HG02852 (cell line): ENCODE results near the gene THAP8.
A peak's percentile ranks its signal among the peaks of the same experiment; 100 is the strongest.
"Not testable (repeated sequence)": the region's sequence is repeated elsewhere in the genome, so short reads cannot be mapped to it uniquely, and the experiment has no call there.

Experiments
- ATAC-seq: cut with Tn5 transposase; IDR thresholded peaks from one replicate; pipeline ENCODE4 v1.9.1; 2021; ENCODE audit warnings: mild to moderate bottlenecking, moderate library complexity; ENCODE audit not compliant: unreplicated experiment

Gene THAP8

DNA sequence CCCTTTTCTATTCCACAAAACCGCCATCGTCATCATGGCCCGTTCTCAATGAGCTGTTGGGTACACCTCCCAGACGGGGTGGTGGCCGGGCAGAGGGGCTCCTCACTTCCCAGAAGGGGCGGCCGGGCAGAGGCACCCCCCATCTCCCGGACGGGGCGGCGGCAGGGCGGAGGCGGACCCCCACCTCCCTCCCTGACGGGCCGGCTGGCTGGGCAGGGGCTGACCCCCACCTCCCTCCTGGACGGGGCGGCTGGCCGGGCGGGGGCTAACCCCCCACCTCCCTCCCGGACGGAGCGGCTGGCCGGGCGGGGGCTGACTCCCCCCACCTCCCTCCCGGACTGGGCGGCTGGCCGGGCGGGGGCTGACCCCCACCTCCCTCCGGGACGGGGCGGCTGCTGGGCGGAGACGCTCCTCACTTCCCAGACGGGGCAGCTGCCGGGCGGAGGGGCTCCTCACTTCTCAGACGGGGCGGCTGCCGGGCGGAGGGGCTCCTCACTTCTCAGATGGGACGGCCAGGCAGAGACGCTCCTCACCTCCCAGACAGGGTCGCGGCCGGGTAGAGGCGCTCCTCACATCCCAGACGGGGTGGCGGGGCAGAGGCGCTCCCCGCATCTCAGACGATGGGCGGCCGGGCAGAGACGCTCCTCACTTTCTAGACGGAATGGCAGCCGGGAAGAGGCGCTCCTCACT, 14.9 kb upstream of the THAP8 start:
- not testable (repeated sequence) for ATAC-seq

GRCh38 chr19:36067681-36068080, 13.6 kb upstream of the THAP8 start:
- ATAC-seq: no peak

DNA sequence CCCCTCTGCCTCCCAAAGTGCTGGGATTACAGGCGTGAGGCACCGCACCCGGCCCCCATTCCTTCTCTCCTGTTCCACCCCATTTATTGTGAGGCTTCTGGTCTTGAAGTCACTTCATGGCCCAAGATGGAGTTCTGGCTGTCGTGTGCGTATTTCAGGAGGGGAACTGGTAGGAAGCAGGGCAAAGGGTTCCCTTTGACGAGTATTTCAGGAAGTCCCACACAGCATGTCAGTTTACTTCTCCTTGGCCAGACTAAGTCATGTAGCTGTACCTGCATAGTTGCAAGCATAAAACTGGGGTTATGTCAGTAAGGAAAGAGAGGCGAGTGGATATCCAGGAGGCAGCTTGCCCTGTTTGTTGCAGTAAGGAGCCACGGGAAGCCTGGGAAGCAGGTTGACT, 10.7 kb upstream of the THAP8 start:
- ATAC-seq: no peak

- no peak for ATAC-seq
These were observed 7.3 kb upstream of the THAP8 start for GRCh38 chr19:36061367-36061766.

DNA sequence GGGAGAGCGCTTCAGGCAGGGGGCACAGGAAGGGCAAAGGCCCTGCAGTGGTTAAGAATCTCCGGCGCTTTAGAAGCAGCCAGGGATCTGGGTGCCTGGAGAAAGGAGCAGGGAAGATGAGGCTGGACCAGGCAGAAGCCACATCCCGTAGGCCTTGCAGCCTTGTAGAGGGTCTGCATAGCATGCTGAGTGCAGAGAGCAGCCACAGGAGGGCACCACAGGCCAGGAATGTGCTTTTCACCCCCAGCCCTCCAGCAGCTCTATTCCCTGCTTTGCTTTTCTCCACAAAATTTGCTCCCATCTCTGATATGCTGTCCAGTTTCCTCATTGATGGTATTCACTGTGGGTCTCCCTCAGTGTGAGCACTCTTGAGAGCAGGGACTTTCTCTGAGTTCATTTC, 6.3 kb upstream of the THAP8 start:
- ATAC-seq: no peak

GRCh38 chr19:36059180-36059910, 5.3 kb upstream of the THAP8 start:
- no peak for ATAC-seq

DNA sequence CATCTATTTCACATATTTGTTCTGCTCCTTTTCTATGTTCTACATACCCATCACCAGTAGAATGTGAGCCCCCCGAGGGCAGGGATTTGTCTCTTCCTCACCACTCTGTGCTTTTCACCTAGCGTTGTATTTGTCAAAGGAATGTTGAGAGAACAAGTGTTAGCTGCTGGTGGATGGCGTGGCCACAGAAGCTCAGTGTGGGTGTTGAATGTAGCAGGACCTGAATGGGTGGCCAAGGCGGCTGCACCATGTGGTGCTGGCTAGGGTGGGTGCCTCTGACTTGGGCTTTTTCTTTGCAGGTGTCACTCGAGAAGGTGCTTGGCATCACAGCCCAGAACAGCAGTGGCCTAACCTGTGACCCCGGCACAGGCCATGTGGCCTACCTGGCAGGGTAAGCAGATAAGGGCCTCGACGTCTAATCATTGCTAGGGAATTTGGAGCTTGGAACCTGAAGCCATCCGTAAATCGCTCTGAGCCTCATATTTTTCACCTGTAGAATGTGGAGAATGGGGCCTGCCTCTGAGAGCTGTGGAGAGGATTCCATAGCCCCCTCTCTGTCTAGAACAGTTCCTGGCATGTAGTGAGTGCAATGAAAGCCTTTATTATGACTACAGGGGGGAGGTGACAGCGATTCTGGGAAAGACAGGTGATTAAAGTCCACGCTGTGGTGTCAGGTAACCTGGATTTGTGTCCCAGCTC, 4.5 kb upstream of the THAP8 start:
- no peak for ATAC-seq

DNA sequence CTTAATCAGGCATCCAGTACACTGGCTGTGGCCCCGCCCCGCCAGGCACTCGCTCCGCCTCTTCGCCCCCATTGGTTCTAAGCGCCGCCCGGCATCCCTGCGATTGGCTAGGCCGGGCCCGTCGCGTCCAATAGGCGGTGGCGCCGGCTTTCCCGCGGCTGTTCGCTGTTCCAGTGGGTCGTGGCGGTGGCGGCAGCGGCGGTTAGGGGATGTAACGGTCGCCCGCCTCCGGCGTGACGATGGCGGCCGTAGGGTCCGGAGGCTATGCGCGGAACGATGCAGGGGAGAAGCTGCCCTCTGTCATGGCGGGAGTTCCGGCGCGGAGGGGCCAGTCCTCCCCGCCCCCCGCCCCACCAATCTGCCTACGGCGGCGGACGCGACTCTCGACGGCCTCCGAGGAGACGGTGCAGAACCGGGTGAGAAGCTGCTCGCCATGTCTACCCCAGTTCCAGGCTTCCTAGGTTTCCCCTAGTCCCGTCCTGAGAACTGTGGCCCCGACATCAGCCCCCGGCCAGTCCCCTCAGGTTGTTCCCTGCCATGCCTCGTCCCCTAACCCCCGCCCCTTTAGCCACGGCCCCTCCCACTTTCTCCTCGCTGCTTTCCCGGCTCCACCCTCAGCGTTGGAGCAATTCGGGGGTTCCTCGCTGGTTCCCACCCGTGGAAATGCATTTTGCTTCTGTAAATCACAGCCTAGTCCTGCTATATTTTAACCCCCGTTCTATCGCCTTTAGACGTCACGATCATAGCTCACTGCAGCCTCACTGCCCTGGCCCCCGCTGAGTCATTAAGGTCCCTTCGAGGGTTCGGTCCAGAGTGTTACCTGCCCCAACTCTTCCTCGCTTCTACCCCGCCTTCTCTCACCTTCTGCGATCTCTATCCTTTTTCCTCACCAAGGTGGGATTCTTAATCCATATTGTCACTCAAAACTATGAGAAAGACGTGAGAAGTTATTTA, 925 bp upstream of the THAP8 start, which contains the start of gene WDR62:
WDR62 (plus strand) TSS at position 165 of the 954 bp plus-strand sequence; CDS start at position 240, 75 bp downstream.
- ATAC-seq: peak; percentile 67

DNA sequence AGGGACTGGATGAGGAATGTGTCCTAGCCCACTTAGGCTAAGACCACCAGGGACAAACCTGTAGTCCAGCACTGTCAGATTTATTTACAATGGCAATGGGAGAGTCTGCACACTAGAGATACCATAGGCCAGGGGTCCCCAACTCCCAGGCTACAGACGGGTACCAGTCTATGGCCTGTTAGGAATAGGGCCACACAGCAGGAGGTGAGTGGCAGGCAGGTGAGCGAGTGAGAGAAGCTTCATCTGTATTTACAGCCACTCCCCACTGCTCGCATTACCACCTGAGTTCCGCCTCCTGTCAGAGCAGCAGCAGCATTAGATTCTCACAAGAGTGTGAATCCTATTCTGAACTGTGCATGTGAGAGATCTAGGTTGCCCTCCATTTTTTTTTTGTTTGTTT, 2.4 kb downstream of the THAP8 start:
- ATAC-seq: no peak

- no peak for ATAC-seq
These were observed 2.8 kb downstream of the THAP8 start for GRCh38 chr19:36051236-36051635.

DNA sequence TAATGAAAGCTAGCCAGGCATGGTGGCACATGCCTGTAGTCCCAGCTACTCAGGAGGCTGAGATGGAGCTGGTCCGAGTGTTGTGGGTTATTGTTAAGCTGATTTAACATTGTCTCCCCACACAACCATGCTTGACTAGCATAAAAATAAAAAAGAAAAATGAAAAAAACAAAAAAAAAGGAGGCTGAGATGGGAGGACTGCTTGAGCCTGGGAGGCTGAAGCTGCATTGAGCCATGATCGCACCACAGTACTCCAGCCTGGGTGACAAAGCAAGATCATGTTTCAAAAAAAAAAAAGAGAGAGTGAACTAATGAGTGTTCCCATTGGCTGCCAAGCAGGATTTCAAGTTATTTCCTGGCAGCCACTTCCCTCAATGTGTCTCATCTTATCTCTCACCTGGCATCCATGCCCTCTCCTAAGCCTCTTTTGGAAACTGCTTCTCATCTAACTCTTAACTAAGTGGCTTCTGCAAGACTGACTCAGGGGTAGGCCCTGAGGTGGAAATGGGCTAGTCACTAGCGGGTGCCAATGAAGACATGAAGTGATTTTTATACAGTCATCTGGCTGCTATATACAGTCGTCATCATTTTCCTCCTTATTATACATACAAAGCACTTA, 4.9 kb downstream of the THAP8 start:
- ATAC-seq: no peak

DNA sequence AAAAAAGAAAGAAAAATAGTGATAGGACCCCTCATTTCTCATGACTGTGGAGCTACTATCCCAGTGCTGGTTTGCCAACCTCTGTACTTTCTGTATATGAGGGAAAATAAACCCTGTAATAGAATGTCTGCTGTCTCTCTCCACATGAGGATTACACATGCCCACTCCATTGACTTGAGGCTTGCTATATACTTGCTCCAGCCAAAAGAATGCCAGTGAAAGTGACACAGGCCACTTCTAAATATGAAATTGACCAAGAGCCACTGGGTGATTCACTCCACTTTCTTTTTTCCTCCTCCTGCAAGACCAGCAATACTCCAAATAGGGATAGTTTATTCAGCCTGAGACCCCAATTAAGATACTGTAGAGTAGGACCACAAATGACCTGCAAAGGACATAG, 6.2 kb downstream of the THAP8 start:
- no peak for ATAC-seq

- ATAC-seq: no peak
These were observed 7.5 kb downstream of the THAP8 start for GRCh38 chr19:36046443-36047050.

DNA sequence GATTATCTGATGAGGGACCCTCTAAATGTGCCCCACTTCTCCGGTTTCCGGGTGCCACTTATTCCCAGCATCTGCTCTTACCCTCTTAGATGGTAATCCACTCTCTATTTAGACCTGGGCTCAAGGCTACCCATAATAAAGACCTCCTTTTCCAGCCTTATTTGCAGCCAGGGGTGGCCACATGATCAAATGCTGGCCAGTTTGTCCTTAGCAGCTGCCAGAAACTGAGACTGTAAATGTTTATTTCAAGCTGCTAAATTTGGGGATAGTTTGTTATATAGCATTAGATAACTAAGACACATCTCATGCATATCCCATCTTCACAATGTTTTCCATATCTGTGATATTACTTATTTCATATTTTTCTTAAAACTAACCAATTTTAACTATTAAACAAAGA, 10.1 kb downstream of the THAP8 start:
- ATAC-seq: no peak

DNA sequence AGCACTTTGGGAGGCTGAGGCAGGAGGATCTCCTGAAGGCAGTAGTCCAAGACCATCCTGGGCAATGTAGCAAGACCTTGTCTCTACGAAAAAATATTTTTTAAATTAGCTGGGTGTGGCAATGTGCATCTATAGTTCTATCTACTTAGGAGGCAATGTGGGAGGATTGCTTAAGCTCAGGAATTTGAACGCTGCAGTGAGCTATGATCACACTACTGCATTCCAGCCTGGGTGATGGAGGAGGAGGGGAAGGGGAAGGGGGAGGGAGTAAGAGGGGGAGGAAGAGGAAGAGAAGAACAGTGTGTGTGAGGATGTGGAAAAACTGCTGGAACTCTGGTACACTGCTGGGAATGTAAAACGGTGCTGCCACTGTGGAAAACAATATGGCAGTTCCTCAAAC, 12.3 kb downstream of the THAP8 start:
- ATAC-seq: no peak

GRCh38 chr19:36041092-36041491, 13.0 kb downstream of the THAP8 start:
- not testable (repeated sequence) for ATAC-seq

DNA sequence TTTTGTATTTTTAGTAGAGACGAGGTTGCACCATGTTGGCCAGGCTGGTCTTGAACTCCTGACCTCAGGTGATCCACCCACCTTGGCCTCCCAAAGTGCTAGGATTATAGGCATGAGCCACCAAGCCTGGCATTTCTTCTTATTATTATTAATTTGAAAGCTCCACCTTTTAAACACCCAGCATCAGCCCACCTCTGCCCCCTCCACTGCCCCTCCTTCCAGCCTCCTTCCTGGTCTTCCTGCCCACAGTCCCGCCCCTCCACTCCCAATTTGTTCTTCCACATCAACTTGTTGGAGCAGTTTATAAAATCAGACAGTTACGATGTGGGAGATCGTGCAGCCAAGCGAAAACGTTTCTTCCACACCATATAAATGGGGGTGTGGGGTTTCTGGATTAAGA, 13.6 kb downstream of the THAP8 start:
- ATAC-seq: no peak

GRCh38 chr19:36032251-36033104, 21.6 kb downstream of the THAP8 start, which contains the start of gene CLIP3:
TSS of gene CLIP3 (minus strand) at chr19:36032873. CDS start at chr19:36032357, 516 bp downstream.
- ATAC-seq: no peak

DNA sequence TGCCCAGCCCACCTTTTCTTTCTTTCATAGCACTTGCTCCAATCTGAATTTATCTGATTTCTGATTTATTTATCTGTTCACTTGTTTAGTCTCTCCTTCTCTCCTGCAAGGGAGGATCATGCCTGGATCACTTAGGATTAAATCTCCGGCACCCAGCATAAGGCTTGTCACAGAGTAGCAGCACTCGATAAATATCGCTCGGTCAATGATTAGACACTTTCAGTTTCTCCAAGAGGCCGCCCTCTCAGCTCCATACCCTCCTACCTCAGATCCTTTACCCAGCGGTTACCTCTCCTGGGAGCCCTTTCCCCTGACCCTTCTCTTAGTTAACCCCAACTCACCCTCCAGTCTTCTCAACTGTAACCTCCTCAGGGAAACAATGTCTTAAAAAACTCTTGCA, 22.8 kb downstream of the THAP8 start:
- no peak for ATAC-seq
